Heart left ventricle (tissue), 16 donors: ENCODE data around the gene SMC1B. TPM values are rescaled to one million over a fixed set of nuclear protein-coding genes. Genes with fewer than 3 reads are reported as not detected.

ENCODE experiments used
- ATAC-seq, 4 donors: fragments of 200-7000 bp; cut with Tn5 transposase; one replicate each; pipeline ENCODE4 v1.9.1; 2020 to 2022; ENCODE audit warnings: moderate library complexity in 4 of 4, mild to moderate bottlenecking in 3 of 4, moderate number of reproducible peaks in 1 of 4
- DNase-seq, 5 donors: peaks; one replicate each; pipeline ENCODE4 v3.0.0-alpha.2; 2020
- H3K27ac ChIP-seq, 12 donors: fragments of 200-600 bp; sonication (generic) in 4 of 12; one replicate each; pipeline versions ENCODE4 v1.5.0 to v1.8.0; 2016 to 2022; ENCODE audit warnings: mild to moderate bottlenecking in 2 of 12
- H3K27me3 ChIP-seq, 9 donors: fragments of 200-600 bp; sonication (generic) in 2 of 9; one replicate each; pipeline versions ENCODE4 v1.5.1 to v1.8.0; 2016 to 2022; ENCODE audit warnings: mild to moderate bottlenecking in 3 of 9
- H3K36me3 ChIP-seq, 9 donors: fragments of 200-600 bp; sonication (generic) in 2 of 9; one replicate each; pipeline versions ENCODE4 v1.5.0 to v1.8.0; 2018 to 2022; ENCODE audit warnings: mild to moderate bottlenecking in 2 of 9
- H3K4me1 ChIP-seq, 12 donors: fragments of 200-600 bp; sonication (generic) in 4 of 12; one replicate each; pipeline versions ENCODE4 v1.5.0 to v1.8.0; 2016 to 2022; ENCODE audit warnings: mild to moderate bottlenecking in 3 of 12
- H3K4me3 ChIP-seq, 12 donors: fragments of 200-600 bp; sonication (generic) in 4 of 12; one replicate each; pipeline versions ENCODE4 v1.5.0 to v1.8.0; 2017 to 2022; ENCODE audit warnings: mild to moderate bottlenecking in 9 of 12, moderate library complexity in 4 of 12
- H3K9me3 ChIP-seq, 12 donors: fragments of 200-600 bp; sonication (generic) in 4 of 12; one replicate each; pipeline versions ENCODE4 v1.5.0 to v1.8.0; 2016 to 2022; ENCODE audit warnings: mild to moderate bottlenecking in 1 of 12
- CTCF ChIP-seq, 12 donors: fragments of 200-600 bp; sonication (generic) in 4 of 12; IDR thresholded peaks; one replicate each; pipeline versions ENCODE4 v1.5.0 to v1.8.0; 2018 to 2022; ENCODE audit warnings: antibody characterized with exemption in 12 of 12, mild to moderate bottlenecking in 5 of 12
- POLR2A ChIP-seq, 2 donors: fragments of 450-650 bp; IDR thresholded peaks; one replicate each; pipeline ENCODE4 v1.6.1; 2017; ENCODE audit warnings: antibody characterized with exemption in 2 of 2, mild to moderate bottlenecking in 2 of 2, moderate library complexity in 2 of 2
- WGBS, 4 donors: extraction: QIAGEN DNeasy Blood & Tissue Kit in 2 of 4; methylation state at CpG; one replicate each; pipeline versions ENCODE4 v1.1.5 to v1.1.7; 2013 to 2018; 5-methylcytosine and 5-hydroxymethylcytosine counted together
- intact Hi-C, 10 donors: fragments of 100-400 bp; cut with DNase I; formaldehyde crosslinking; loops; one replicate each; pipeline versions ENCODE4 v1.11.1 to v1.14.2; 2022
- polyA plus RNA-seq, 2 donors: library from polyadenylated mRNA; stranded (reverse); fragments of 200-250 nt; gene quantifications; one replicate each; pipeline ENCODE4 v1.2.3, GENCODE V29; 2013
- total RNA-seq, 9 donors: library from RNA; depleted of rRNA in 2 of 9; stranded (reverse); fragments of >200 nt in 2 of 9; fragmentation: NEBNext Ultra II Directional in 3 of 9; extraction: Animal tissue kit (Norgen Biotek cat#: 25700) in 3 of 9; gene quantifications; one replicate each; pipeline versions ENCODE4 v1.1.0 to v1.2.4, GENCODE V29; 2016 to 2023
- donor health status: ischemic (EF 13 %, LVEDD 7.1; RV severe dilation, severe dysfunction).
- donor health status: healthy with polysubstance abuse.
- donor health status: DM: no; HTN: yes; CAD: no.
- donor health status: DM: no; HTN: no; CAD: no.
- donor health status: ischemic (EF 25% LVEDD 6.9; RV normal size, moderate dysfunction).
- donor health status: ischemic (EF 25% LVEDD 5.7; RV mildly dilated, moderate dysfunction).
- donor health status: healthy.
- donor health status: DM: yes; HTN: yes; CAD: no.
- donor health status: ischemic (EF 35%, LVEDD 5.7; RV mildly dilated, moderate dysfunction).
- donor health status: nonischemic (EF 11% LVEDD 7.7; RV severe dilation, severe dysfunction).
- donor health status: DM: yes; HTN: yes; CAD: no.
- donor health status: PGD.
- donor health status: ischemic (EF 29% LVEDD 5.4; RV normal size, mild dysfunction).
- donor health status: nonischemic (EF 23%, LVEDD 6.1; RV moderate dilation, normal function).

Gene SMC1B
- total and polyA plus RNA-seq, 11 donors, result not detected

GRCh38 chr22:45340323-45340722 lies 73.1 kb downstream of the SMC1B start:
- Histone ChIP-seq H3K4me3 (no peak overlapping the region), H3K36me3 (peaks cover 0 to 75% (median 29%) of the 10 kb centered on the region in 9 donors), H3K27ac (no peak overlapping the region), H3K27me3 (no peaks in the 10 kb centered on the region), H3K9me3 (no peaks in the 10 kb centered on the region), H3K4me1 (peaks cover 0 to 41% (median 34%) of the 10 kb centered on the region in 12 donors)
- intact Hi-C loops, result no loop called here
- TF ChIP-seq CTCF (IDR thresholded peaks at IDR 0.05) (no peak), POLR2A (IDR thresholded peaks at IDR 0.05) (no peak)
- WGBS, 4 donors, result 84 to 90% (median 88%) methylated on average over 8 of the region's 8 CpGs
- no peak for ATAC-seq
- no peak for DNase-seq

DNA sequence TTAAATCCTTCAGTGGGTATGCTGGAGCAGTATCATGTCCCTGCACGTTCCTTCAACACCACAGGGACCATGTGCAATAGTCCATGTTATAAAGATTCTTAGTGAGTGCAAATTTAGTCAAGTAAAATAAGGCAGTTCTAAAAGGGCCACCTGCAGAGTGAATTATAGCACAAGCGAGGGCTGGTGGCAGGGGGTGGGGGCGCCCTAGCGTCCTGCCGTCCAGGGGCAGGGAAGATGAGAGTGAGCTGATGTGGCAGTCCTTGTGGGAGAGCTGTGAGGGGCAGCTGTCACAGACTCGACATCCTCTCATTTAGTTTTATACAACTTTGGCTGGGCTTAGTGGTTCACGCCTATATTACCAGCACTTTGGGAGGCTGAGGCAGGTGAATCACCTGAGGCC lies 74.6 kb downstream of the SMC1B start:
- Histone ChIP-seq H3K27ac (no peak overlapping the region), H3K36me3 (peaks cover 0 to 82% (median 41%) of the 10 kb centered on the region in 9 donors), H3K27me3 (no peaks in the 10 kb centered on the region), H3K9me3 (no peaks in the 10 kb centered on the region), H3K4me3 (no peak overlapping the region), H3K4me1 (peaks cover 0 to 55% (median 41%) of the 10 kb centered on the region in 12 donors)
- 90 to 94% (median 92%) methylated on average over 7 of the region's 7 CpGs for WGBS, 4 donors
- intact Hi-C loops, result loop anchor here in 1 of 10 donors (10.0 kb wide), 1 partner anchor 64 kb away; no protein-coding TSS in a partner anchor
- no peak for ATAC-seq
- DNase-seq, result no peak
- TF ChIP-seq POLR2A (IDR thresholded peaks at IDR 0.05) (no peak), CTCF (IDR thresholded peaks at IDR 0.05) (no peak)

GRCh38 chr22:45337536-45337935 lies 75.9 kb downstream of the SMC1B start:
- ATAC-seq, result no peak
- no peak for TF ChIP-seq CTCF (IDR thresholded peaks at IDR 0.05)
- no peak for TF ChIP-seq POLR2A (IDR thresholded peaks at IDR 0.05)
- Histone ChIP-seq H3K27me3 (no peaks in the 10 kb centered on the region), H3K9me3 (no peaks in the 10 kb centered on the region), H3K36me3 (peaks cover 0 to 80% (median 51%) of the 10 kb centered on the region in 9 donors), H3K4me1 (peaks cover 0 to 58% (median 41%) of the 10 kb centered on the region in 12 donors), H3K4me3 (no peak overlapping the region), H3K27ac (peak overlapping the region in 10 of 12 donors; percentile 7 to 80 (median 61))
- intact Hi-C loops, result loop anchor here in 1 of 10 donors (10.0 kb wide), 1 partner anchor 63 kb away; no protein-coding TSS in a partner anchor
- WGBS, 4 donors, result 80 to 86% (median 85%) methylated on average over 9 of the region's 9 CpGs
- DNase-seq, result no peak

DNA sequence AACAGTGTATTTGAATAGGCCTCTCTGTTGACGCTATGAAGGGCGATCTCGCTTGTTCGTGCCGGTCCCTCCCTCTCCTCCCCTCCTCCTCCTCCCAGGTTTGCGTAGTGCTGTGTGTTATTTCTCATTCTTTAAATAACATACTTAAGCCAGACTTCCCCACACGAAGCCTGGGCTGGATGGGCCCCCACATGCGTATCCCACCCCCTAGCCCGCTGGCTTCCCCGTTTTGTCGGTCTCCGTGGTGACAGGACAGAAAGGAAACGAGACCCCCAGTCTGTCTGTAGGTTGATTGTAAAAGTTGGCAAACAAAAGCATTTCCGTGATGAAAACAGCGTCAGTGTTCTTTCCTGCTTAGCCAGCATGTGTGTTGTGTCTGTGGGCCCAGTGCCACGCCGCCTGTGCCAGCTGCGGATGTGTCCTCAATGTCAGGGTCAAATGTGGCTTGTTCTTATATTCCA lies 76.4 kb downstream of the SMC1B start:
- TF ChIP-seq CTCF (IDR thresholded peaks at IDR 0.05) (no peak), POLR2A (IDR thresholded peaks at IDR 0.05) (no peak)
- no peaks in the 10 kb centered on the region for H3K27me3 ChIP-seq
- peaks cover 0 to 55% (median 39%) of the 10 kb centered on the region in 12 donors for H3K4me1 ChIP-seq
- H3K36me3 ChIP-seq, result peaks cover 0 to 80% (median 56%) of the 10 kb centered on the region in 9 donors
- H3K27ac ChIP-seq, result peak overlapping the region in 10 of 12 donors; percentile 7 to 80 (median 62)
- ATAC-seq, result peak; percentile 28 to 76 (median 56)
- H3K9me3 ChIP-seq, result no peaks in the 10 kb centered on the region
- 15 to 21% (median 17%) methylated on average over 18 of the region's 18 CpGs for WGBS, 4 donors
- H3K4me3 ChIP-seq, result peak overlapping the region in 1 of 12 donors; percentile 8
- intact Hi-C loops, result loop anchor here in 1 of 10 donors (10.0 kb wide), 1 partner anchor 62 kb away; no protein-coding TSS in a partner anchor
- DNase-seq, result peak; percentile 78 to 89 (median 83)
